ENCODE results near the gene LRRC4C. TPM values are rescaled to one million over a fixed set of nuclear protein-coding genes. Genes with fewer than 3 reads are reported as not detected.

LRRC4C gene
- total and polyA plus RNA-seq, 11 donors, result 0.08 to 1.2 (median 0.48) TPM; not detected in 1

GRCh38 chr11:40514124-40514523 lies 945.3 kb downstream of the LRRC4C start:
- H3K36me3 ChIP-seq, result no peaks in the 10 kb centered on the region
- TF ChIP-seq POLR2A (IDR thresholded peaks at IDR 0.05) (no peak), CTCF (IDR thresholded peaks at IDR 0.05) (no peak)
- intact Hi-C loops (cut with DNase I), result no loop called here
- WGBS, 4 donors, result 86 to 95% (median 88%) methylated on average over 1 of the region's 1 CpG
- H3K27ac ChIP-seq, result no peak overlapping the region
- H3K4me1 ChIP-seq, result no peaks in the 10 kb centered on the region
- peaks cover 0 to 22% (median 2%) of the 10 kb centered on the region in 12 donors for H3K9me3 ChIP-seq
- DNase-seq, result no peak
- H3K4me3 ChIP-seq, result no peak overlapping the region
- no peaks in the 10 kb centered on the region for H3K27me3 ChIP-seq
- ATAC-seq, result no peak

GRCh38 chr11:40513281-40513680 lies 946.2 kb downstream of the LRRC4C start:
- Histone ChIP-seq H3K4me1 (no peaks in the 10 kb centered on the region), H3K36me3 (no peaks in the 10 kb centered on the region), H3K27me3 (no peaks in the 10 kb centered on the region), H3K9me3 (peaks cover 0 to 16% (median 2%) of the 10 kb centered on the region in 12 donors), H3K4me3 (no peak overlapping the region), H3K27ac (no peak overlapping the region)
- ATAC-seq (no peak), DNase-seq (no peak)
- intact Hi-C loops (cut with DNase I), result no loop called here
- TF ChIP-seq POLR2A (IDR thresholded peaks at IDR 0.05) (no peak), CTCF (IDR thresholded peaks at IDR 0.05) (no peak)

- intact Hi-C loops (cut with DNase I), result no loop called here
- Histone ChIP-seq H3K4me3 (no peak overlapping the region), H3K27me3 (no peaks in the 10 kb centered on the region), H3K4me1 (no peaks in the 10 kb centered on the region), H3K27ac (no peak overlapping the region), H3K9me3 (peaks cover 0 to 6% (median 0%) of the 10 kb centered on the region in 12 donors), H3K36me3 (no peaks in the 10 kb centered on the region)
- TF ChIP-seq CTCF (IDR thresholded peaks at IDR 0.05) (no peak), POLR2A (IDR thresholded peaks at IDR 0.05) (no peak)
- ATAC-seq (no peak), DNase-seq (no peak)
Measured at GRCh38 chr11:40508303-40508702, 951.1 kb downstream of the LRRC4C start.

- intact Hi-C loops (cut with DNase I), result no loop called here
- TF ChIP-seq POLR2A (IDR thresholded peaks at IDR 0.05), result no peak
- no peak for TF ChIP-seq CTCF (IDR thresholded peaks at IDR 0.05)
- 83 to 87% (median 86%) methylated on average over 3 of the region's 3 CpGs for WGBS, 4 donors
- Histone ChIP-seq H3K9me3 (peaks cover 0 to 9% (median 0%) of the 10 kb centered on the region in 12 donors), H3K27me3 (no peaks in the 10 kb centered on the region), H3K27ac (no peak overlapping the region), H3K4me1 (no peaks in the 10 kb centered on the region), H3K36me3 (no peaks in the 10 kb centered on the region), H3K4me3 (no peak overlapping the region)
- DNase-seq (no peak), ATAC-seq (no peak)
Measured at GRCh38 chr11:40506226-40506625, 953.2 kb downstream of the LRRC4C start.

Data from heart left ventricle (tissue), 16 donors.